Rectal smooth muscle tissue (tissue), 1 donor: Measurements from ENCODE around the gene ZNF740.

ENCODE experiments used
- H3K27ac ChIP-seq: one replicate; pipeline ENCODE4 v1.7.0; 2013; ENCODE audit warnings: low read depth, low read length, inconsistent platforms
- H3K27me3 ChIP-seq: one replicate; pipeline ENCODE4 v1.7.0; 2013; ENCODE audit warnings: low read length; ENCODE audit not compliant: control insufficient read depth, insufficient read depth
- H3K36me3 ChIP-seq: one replicate; pipeline ENCODE4 v1.7.0; 2013; ENCODE audit warnings: low read length; ENCODE audit not compliant: control insufficient read depth, insufficient read depth
- H3K4me1 ChIP-seq: one replicate; pipeline ENCODE4 v1.7.0; 2013; ENCODE audit warnings: low read length; ENCODE audit not compliant: control insufficient read depth, insufficient read depth
- H3K4me3 ChIP-seq: one replicate; pipeline ENCODE4 v1.7.0; 2013; ENCODE audit warnings: low read length
- H3K9ac ChIP-seq: one replicate; pipeline ENCODE4 v1.7.0; 2013; ENCODE audit warnings: low read length

Gene ZNF740

DNA sequence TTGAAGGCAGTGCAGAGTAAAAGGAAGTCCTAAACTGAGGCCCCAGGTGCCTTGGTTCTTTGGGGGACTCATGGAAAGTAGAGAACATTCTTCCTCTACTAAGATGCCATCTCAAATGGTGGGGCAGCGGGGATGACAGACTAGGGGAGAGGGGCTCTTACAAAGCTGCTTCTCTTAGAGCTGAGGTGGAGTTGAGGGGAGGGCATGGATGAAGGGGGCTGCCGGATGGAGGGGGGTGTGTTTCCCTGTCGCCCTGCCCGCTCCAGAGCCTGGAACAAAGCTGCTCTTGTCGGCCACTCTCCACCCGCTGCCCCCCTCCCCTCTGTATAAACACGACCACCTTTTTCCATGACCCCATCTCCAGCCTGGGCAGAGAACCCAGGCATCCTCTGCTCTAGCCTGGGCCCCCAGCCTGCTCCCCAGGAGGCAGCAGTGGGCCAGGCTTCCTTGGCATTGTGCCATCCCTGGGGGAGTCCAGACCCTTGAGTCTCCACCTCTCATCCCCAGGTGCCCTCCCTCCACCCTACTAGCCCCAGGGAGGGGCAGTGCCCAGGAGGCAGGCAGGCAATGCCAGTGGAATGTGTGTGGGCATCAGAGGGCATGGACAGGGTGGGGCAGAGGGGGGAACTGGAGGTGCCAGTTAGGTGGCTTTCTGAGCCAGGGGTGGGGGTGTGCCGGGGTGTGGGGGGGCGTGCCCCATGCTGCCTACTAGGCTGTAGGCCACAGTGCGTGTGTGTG lies 49.8 kb downstream of the ZNF740 start:
- Histone ChIP-seq H3K36me3 (no peaks in the 10 kb centered on the region), H3K9ac (no peak overlapping the region), H3K4me3 (no peak overlapping the region), H3K4me1 (peaks cover 22% of the 10 kb centered on the region), H3K27ac (peak overlapping the region; percentile 60), H3K27me3 (no peaks in the 10 kb centered on the region)

DNA sequence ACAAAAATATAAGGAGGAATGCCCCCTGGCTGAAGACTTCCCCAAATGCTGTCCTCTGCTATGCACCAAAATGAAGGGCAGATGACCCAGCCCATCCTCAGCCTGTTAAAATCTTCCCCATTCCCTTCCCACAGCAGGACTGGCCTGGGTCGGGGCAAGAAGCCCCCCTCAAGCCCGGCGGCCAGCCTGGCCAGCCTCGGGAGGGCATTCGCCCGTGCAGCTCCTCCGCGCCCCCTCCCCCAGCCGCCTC lies 51.1 kb downstream of the ZNF740 start:
- H3K36me3 ChIP-seq = no peaks in the 10 kb centered on the region
- peak overlapping the region; percentile 50 for H3K9ac ChIP-seq
- no peaks in the 10 kb centered on the region for H3K27me3 ChIP-seq
- peak overlapping the region; percentile 77 for H3K4me3 ChIP-seq
- H3K4me1 ChIP-seq = peaks cover 21% of the 10 kb centered on the region
- H3K27ac ChIP-seq = peak overlapping the region; percentile 60

DNA sequence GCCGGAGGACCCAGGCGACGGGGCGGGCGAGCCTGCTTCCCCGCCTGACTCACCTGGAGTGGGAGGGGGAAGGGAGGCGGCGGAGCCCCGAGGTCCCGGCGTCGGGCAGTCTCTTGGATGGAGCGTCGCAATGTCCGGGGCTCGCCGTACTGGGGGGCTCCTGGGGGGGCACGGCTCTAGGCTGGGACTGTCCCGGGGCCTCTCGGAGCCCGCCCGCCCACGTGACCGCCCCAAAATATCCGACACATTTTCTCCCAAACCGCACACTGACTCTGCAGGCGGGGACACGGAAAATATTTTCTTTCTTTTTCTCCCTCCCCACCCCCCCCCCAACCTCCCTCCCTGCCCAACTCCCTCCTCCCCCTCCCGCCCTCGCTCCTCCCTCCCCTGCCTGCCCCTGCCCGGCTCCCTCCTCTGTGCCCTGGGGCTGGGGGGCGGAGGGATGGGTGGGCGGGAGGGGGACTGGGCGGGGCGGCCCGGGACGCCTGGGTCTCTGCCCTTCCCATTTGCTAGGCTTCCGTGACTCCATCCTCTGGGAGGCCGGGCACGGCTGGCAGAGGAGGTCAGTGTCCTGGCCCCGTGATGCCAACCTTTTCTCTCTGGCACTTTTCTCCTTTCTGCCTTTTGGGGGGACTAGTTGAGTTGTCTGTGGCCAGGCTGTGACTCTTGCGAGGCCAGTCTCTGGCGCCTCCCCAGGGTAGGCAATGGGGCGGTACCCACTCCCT lies 51.6 kb downstream of the ZNF740 start, which contains the start of gene RARG:
RARG (minus strand) TSS at position 289 of the 725 bp plus-strand sequence. CDS start 4,664 bp downstream, outside the sequence.
- peak within 1 kb of the TSS; percentile 80 for H3K27ac ChIP-seq
- peak within 1 kb of the TSS; percentile 50 for H3K9ac ChIP-seq
- H3K4me1 ChIP-seq = peaks cover 21% of the 10 kb centered on the region
- H3K36me3 ChIP-seq = no peaks in the 10 kb centered on the region
- H3K4me3 ChIP-seq = peak within 1 kb of the TSS; percentile 77
- no peaks in the 10 kb centered on the region for H3K27me3 ChIP-seq

DNA sequence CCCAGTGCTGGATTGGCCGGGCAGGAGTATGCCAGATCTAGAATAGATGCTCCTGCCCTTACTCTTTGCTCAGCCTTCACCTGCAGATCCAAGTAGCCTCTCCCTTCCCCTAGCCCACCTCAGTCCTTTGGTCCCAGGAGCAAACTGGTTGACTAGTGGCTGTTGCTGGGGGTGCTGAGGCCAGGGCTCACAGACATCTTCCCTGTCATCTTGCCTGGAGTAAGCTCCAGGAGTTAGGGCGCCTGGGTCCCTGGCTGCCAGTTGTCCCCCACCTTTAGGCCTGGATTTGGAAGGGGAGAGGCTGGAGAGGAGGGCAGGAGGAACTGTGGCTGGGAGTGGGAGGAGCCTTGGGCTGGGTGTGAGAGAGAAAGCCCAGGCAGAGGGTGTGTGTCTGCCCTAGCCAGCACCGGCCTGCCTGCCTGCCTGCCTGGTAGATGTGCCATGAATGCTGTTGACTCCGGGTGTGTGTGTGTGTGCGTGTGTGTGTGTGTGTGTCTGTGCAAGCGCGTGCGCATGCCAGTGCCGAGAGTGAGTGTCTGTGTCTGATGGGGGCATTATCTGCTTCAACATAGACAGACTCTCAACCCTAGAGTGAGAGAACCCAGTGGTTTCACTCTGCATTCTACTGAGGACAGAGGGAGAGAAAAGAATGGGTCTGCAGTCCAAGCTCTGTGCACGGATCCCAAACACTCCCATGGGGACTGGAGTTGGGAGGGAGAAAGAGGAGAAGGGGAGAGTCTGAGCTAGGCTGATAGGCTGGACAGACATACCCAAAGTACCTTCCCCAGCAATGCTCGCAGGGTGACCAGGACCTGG lies 52.3 kb downstream of the ZNF740 start:
- Histone ChIP-seq H3K27ac (peak overlapping the region; percentile 80), H3K36me3 (no peaks in the 10 kb centered on the region), H3K27me3 (no peaks in the 10 kb centered on the region), H3K4me3 (peak overlapping the region; percentile 56), H3K4me1 (peaks cover 21% of the 10 kb centered on the region), H3K9ac (peak overlapping the region; percentile 26)

DNA sequence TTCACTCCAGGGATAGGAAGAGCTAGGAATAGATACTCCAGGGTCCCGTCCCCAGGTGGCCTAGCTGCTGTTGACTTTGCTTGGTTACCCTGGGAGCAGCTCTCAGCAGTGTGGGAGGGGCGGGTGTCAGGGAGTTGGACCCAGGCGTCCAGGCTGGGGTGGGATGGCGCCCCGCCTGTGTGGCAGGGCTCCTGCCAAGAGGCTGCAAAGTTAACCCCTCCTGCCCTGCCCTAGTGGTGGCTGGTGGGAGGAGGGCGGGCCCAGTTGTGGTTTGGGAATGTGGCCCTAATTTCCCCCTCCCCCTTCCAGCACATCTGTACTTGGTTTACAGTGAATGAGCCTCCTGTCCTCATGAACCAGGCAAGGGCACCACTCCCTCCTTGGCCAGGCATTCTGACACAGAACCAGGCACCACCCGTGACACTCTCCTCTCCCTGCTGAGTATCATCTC lies 53.2 kb downstream of the ZNF740 start:
- H3K27me3 ChIP-seq = no peaks in the 10 kb centered on the region
- peak overlapping the region; percentile 35 for H3K4me3 ChIP-seq
- H3K4me1 ChIP-seq = peaks cover 21% of the 10 kb centered on the region
- H3K36me3 ChIP-seq = no peaks in the 10 kb centered on the region
- peak overlapping the region; percentile 80 for H3K27ac ChIP-seq
- H3K9ac ChIP-seq = peak overlapping the region; percentile 26

DNA sequence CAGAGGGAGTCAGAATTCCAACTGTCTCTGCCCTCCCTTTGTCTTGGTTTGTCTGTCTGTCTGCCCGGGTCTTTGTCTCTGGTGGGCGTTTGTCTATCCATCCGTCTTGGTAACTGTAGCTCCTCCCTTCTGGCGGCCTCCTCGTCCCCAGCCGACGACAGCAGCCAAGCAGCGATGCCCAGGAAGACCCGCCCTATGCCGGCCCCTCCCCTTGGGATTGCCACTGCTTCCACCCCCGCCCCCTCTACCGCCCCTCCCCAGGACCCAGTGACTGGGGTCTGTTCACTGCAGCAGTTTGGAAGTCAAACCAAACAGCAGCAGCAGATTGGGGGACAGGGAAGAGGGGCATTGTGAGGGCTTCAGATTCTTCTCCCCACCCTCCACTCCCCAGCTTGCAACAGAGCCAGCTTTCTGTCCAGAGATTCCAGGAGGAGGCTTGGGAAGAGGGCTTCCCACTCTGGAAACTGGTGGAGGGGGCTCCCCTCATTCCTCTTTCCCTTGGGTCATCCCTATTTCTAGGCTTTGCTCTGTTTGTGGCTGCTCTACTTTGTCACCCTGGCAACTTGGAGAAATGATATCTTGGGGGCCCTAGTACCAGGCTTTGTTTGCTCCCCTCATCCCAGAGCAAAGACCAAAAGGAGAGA lies 53.9 kb downstream of the ZNF740 start:
- Histone ChIP-seq H3K36me3 (no peaks in the 10 kb centered on the region), H3K27ac (peak overlapping the region; percentile 14), H3K4me3 (no peak overlapping the region), H3K4me1 (peaks cover 21% of the 10 kb centered on the region), H3K9ac (no peak overlapping the region), H3K27me3 (no peaks in the 10 kb centered on the region)

DNA sequence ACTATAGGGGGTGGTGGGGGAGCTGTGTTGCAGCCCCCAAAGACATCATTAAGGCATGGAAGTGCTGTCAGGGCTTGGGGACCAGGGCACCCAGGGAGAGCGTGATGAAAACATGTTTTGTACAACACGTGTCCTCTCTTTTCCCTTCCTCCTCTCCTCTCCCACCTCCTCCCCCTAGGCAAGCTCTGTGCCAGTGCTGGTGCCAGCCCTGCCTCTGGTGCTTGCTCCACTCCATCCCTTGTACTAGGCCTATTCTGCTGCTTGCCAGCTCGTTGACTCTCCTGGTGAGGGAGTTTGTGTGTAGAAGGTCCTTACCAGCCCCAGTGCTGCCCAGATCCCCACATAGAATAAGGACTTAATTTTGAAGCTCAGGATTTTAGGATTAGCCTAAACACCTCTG lies 54.6 kb downstream of the ZNF740 start:
- H3K27me3 ChIP-seq = no peaks in the 10 kb centered on the region
- no peak overlapping the region for H3K4me3 ChIP-seq
- no peaks in the 10 kb centered on the region for H3K36me3 ChIP-seq
- H3K27ac ChIP-seq = peak overlapping the region; percentile 14
- H3K4me1 ChIP-seq = peaks cover 21% of the 10 kb centered on the region
- no peak overlapping the region for H3K9ac ChIP-seq

DNA sequence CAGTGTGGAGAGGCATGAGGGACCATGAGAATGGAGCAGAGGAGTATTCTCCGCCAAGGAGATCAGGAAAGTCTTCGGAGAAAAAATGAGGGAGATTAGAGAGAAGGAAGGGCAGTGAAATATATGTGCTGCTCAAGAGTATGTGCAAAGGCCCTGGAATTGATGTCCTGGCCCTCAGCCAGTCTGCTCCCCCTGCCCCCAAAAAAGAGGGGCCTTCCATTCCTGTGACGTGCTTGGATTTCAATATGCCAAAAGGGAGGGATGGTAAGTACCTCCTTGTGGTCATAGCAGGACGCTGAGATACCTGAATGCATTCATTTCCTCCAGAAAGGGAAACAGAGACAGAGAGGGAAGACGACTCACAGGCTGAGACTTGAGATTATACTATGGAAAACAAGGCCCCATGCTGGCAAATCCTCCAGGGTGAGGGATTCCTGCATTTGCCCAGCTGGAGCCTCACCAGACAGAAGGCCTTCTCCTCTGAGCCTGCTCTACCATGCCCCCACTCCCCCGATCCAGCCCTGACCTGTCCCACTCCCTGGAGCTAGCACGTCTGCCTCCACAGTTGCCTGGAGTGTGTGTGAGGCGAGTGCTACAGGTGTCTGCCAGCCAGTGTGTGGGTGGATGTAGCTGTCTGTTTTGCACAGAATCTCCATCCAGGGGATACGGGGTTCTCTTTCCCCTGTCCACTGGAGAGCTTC lies 55.4 kb downstream of the ZNF740 start:
- no peak overlapping the region for H3K4me3 ChIP-seq
- H3K27me3 ChIP-seq = no peaks in the 10 kb centered on the region
- H3K4me1 ChIP-seq = peaks cover 21% of the 10 kb centered on the region
- no peaks in the 10 kb centered on the region for H3K36me3 ChIP-seq
- no peak overlapping the region for H3K27ac ChIP-seq
- H3K9ac ChIP-seq = no peak overlapping the region

DNA sequence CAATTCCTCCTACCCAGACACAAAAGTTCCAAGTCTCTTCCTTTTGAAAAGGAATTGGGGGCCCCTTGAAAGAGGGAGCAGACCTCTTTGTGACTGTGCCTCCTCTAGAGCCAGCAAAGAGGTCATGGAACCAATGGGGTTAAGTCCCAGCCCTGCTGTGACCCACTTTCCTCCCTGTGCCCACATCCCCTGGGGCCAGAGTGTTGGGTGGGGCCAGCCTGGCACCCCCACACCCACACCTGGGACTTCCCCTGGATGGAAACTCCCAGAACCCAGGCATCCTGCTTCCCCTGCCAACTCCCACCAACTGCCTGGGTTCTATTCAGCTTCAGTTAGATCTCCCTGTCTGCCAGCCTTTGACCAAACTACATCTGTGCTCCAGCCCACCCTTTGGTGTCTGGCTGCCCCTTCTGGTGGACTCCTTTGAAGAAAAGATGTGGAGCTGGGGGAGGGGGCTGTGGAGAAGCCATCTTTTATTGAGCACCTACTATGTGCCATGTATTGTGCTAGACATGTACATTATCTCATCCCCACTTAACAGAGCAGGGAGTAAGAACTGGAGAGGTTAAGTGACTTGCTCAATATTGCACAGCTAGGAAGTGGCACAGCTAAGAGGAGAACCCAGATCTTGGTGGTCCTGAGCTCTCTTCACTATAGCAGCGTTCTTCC lies 56.1 kb downstream of the ZNF740 start:
- H3K27me3 ChIP-seq = no peaks in the 10 kb centered on the region
- H3K4me3 ChIP-seq = no peak overlapping the region
- H3K4me1 ChIP-seq = peaks cover 19% of the 10 kb centered on the region
- H3K27ac ChIP-seq = no peak overlapping the region
- H3K9ac ChIP-seq = no peak overlapping the region
- H3K36me3 ChIP-seq = no peaks in the 10 kb centered on the region

DNA sequence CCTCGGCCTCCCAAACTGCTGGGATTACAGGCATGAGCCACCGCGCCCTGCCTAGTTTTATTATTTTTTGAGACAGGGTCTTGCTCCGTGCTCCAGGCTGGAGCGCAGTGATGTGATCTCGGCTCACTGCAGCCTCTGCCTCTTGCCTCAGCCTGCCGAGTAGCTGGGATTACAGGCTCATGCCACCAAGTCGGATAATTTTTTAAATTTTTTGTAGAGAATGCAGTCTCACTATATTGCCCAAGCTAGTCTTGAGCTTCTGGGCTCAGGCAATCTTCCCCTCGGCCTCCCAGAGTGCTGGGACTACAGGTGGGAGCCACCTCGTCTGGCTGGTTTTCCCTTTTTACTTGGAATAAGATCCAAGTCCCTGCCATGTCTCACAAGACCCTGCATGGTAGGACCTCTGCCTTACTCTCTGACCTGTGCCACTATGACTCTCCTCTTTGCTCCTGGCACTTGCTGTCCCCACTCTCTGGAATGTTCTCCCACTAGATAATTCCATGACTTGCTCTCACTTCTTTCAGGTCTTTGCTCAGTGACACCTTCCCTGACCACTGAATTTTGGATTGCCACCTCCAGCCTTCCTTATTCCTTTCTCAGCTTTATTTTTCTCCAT lies 59.2 kb downstream of the ZNF740 start:
- no peak overlapping the region for H3K27ac ChIP-seq
- H3K4me3 ChIP-seq = no peak overlapping the region
- H3K9ac ChIP-seq = no peak overlapping the region
- no peaks in the 10 kb centered on the region for H3K4me1 ChIP-seq
- no peaks in the 10 kb centered on the region for H3K27me3 ChIP-seq
- no peaks in the 10 kb centered on the region for H3K36me3 ChIP-seq
